Progenitor cell of endocrine pancreas (in vitro differentiated cells): ENCODE measurements around the gene ADD1. TPM values are rescaled to one million over a fixed set of nuclear protein-coding genes. Genes with fewer than 3 reads are reported as not detected.

ENCODE experiments used
- DNase-seq: peaks from one replicate; pipeline ENCODE4 v3.0.0; 2021; ENCODE audit warnings: low spot score; ENCODE audit not compliant: unreplicated experiment
- H3K27ac Mint-ChIP-seq: 2 replicates; pipeline ENCODE4 v1.8.0; 2021; ENCODE audit warnings: mild to moderate bottlenecking, moderate library complexity, mixed read lengths
- H3K27me3 Mint-ChIP-seq: 2 replicates; pipeline ENCODE4 v1.8.0; 2021; ENCODE audit warnings: mixed read lengths
- H3K36me3 Mint-ChIP-seq: 2 replicates; pipeline ENCODE4 v1.8.0; 2022; ENCODE audit warnings: mixed read lengths; ENCODE audit not compliant: insufficient read depth
- H3K4me1 Mint-ChIP-seq: 2 replicates; pipeline ENCODE4 v1.8.0; 2021; ENCODE audit warnings: low read depth, mixed read lengths
- H3K4me3 Mint-ChIP-seq: 2 replicates; pipeline ENCODE4 v1.8.0; 2021; ENCODE audit warnings: low read depth, mild to moderate bottlenecking, moderate library complexity, mixed read lengths
- H3K9me3 Mint-ChIP-seq: 2 replicates; pipeline ENCODE4 v1.8.0; 2021; ENCODE audit warnings: low read depth, mixed read lengths
- CTCF ChIP-seq: fragments of 200-600 bp; sonication (generic); IDR thresholded peaks from one replicate; pipeline ENCODE4 v1.5.0; 2021; ENCODE audit warnings: antibody characterized with exemption, mild to moderate bottlenecking; ENCODE audit not compliant: unreplicated experiment
- total RNA-seq: library from RNA; stranded (reverse); gene quantifications from 2 replicates; pipeline ENCODE4 v1.2.1, GENCODE V29; 2021

Gene ADD1
- total RNA-seq, 1 donor from 2014 or later, result 271 TPM

DNA sequence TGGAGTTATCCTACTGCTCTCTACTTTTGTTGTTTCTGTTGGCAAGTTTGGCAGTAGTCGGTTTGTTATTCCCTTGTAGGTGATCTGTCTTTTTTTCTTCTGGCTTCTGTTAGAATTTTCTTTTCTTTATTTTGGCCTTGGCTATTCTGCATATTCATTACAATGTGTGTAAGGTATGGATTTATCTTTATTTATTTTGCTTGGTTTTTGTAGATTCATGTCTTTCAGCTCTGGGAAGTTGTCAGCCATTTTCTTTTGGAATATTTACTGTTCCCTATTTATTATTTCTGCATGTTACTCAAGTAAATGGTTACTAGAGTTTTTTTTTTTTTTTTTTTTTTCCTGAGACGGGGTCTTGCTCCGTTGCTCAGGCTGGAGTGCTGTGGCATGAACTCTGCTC is 12.6 kb downstream of the ADD1 start:
- H3K4me3 Mint-ChIP-seq, result no peak overlapping the region
- no peaks in the 10 kb centered on the region for H3K9me3 Mint-ChIP-seq
- no peaks in the 10 kb centered on the region for H3K27me3 Mint-ChIP-seq
- peaks cover 11% of the 10 kb centered on the region for H3K36me3 Mint-ChIP-seq
- DNase-seq, result no peak
- TF ChIP-seq CTCF, result no peak
- no peak overlapping the region for H3K27ac Mint-ChIP-seq
- H3K4me1 Mint-ChIP-seq, result peaks cover 34% of the 10 kb centered on the region

DNA sequence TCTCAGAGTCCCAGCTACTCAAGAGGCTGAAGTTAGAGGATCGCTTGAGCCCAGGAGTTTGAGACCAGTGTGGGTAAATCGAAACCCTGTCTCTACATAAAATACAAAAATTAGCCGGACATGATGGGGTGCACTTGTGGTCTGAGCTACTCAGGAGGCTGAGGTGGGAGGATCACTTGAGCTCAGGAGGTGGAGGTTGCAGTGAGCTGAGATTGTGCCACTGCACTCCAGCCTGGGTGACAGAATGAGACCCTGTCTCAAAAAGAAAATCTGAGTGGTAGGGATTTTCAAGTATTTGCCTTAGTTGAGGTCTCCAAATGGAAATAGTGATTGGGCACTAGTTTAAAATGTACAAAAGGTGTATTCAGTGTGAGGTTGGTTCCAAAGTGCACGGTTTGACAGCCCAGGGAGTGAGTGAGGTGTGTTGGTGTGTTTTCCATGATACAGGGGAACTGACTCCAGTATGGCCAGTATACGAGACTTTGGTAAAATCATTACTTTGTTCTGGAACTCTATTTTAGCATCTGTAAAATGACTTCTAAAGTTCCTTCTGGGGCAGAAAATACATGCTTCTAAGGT is 13.8 kb downstream of the ADD1 start:
- Mint-ChIP-seq H3K27ac (peak overlapping the region; percentile 9), H3K4me1 (peaks cover 42% of the 10 kb centered on the region), H3K9me3 (no peaks in the 10 kb centered on the region), H3K36me3 (peaks cover 11% of the 10 kb centered on the region), H3K27me3 (no peaks in the 10 kb centered on the region), H3K4me3 (no peak overlapping the region)
- no peak for TF ChIP-seq CTCF
- no peak for DNase-seq

- no peak overlapping the region for H3K4me3 Mint-ChIP-seq
These were observed 15.0 kb downstream of the ADD1 start for GRCh38 chr4:2858451-2859217.

GRCh38 chr4:2859514-2859913 is 15.9 kb downstream of the ADD1 start:
- no peak overlapping the region for H3K4me3 Mint-ChIP-seq
- H3K27me3 Mint-ChIP-seq, result no peaks in the 10 kb centered on the region
- no peaks in the 10 kb centered on the region for H3K9me3 Mint-ChIP-seq
- peak overlapping the region; percentile 93 for H3K27ac Mint-ChIP-seq
- H3K4me1 Mint-ChIP-seq, result peaks cover 46% of the 10 kb centered on the region
- no peak for DNase-seq
- TF ChIP-seq CTCF, result no peak
- peaks cover 10% of the 10 kb centered on the region for H3K36me3 Mint-ChIP-seq

More at GRCh38 chr4:2858451-2859217, 15.0 kb downstream of the ADD1 start:
- TF ChIP-seq CTCF, result no peak
- Mint-ChIP-seq H3K36me3 (peaks cover 11% of the 10 kb centered on the region), H3K9me3 (no peaks in the 10 kb centered on the region), H3K27ac (no peak overlapping the region), H3K27me3 (no peaks in the 10 kb centered on the region), H3K4me1 (peaks cover 45% of the 10 kb centered on the region)
- DNase-seq, result no peak

DNA sequence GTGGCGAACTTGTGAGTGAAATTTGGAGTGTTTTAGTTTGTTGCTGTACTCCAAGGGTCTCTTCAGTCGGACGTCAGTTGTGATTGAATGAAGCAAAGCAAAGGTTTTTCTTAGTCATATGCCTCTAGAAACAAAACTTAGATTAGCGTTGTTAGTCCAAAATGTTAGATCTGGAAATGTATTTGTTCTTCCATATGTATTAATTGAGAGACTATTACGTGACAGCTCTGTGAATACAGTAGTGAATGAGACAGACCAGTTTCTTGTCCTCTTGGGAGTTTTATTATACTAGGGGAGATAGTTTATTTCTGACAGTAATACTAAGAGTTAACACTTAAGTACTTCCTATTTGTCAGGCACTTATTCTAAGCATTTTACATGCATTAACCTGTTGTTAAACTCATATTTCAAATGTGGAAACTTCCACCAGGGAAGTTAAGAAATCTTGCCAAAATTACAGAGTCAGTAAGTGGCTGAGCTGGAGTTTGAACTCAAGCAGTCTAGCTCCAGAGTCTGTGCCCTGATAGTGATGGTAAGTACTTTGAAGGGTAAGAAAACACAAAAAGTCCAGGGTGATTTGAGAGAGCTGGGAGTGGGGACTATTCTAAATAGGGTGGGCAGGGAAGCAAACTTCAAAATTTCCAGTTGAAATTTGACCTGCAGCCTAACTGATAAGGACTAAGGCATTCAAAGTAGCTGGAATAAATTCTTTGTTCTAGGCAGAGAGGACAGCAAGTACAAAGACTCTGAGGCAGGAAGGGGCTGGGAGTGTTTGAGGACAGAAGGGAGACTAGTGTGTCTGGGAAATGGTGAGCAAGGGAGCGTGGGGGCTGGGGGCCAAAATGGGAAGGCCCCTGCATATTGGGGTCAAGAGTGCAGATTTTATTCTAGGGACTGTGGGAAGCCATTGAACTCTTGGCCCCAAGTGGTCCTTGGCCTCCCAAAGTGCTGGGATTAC is 17.0 kb downstream of the ADD1 start:
- Mint-ChIP-seq H3K27ac (peak overlapping the region; percentile 93), H3K9me3 (no peaks in the 10 kb centered on the region), H3K4me3 (peak overlapping the region; percentile 3), H3K36me3 (peaks cover 9% of the 10 kb centered on the region), H3K4me1 (peaks cover 53% of the 10 kb centered on the region), H3K27me3 (no peaks in the 10 kb centered on the region)
- DNase-seq, result no peak
- no peak for TF ChIP-seq CTCF
